HG02840 (cell line): ENCODE results near the gene NPR2.

Source experiments
- ATAC-seq: cut with Tn5 transposase; IDR thresholded peaks from one replicate; pipeline ENCODE4 v1.9.1; 2021; ENCODE audit warnings: mild to moderate bottlenecking, moderate library complexity, moderate number of reproducible peaks; ENCODE audit not compliant: unreplicated experiment, low FRiP score

NPR2 gene

GRCh38 chr9:35828716-35829083, 37.3 kb downstream of the NPR2 start, which contains the start of gene FAM221B:
TSS of gene FAM221B (minus strand) at chr9:35828732. CDS start at chr9:35826161, 2,571 bp downstream.
- no peak for ATAC-seq

GRCh38 chr9:35829084-35829763, 37.8 kb downstream of the NPR2 start, which contains the start of gene TMEM8B:
TSS of gene TMEM8B (plus strand) at chr9:35829228. CDS start at chr9:35829448, 220 bp downstream.
- peak; percentile 72 for ATAC-seq

GRCh38 chr9:35829764-35830096, 38.3 kb downstream of the NPR2 start:
- no peak for ATAC-seq

- ATAC-seq = no peak
Measured at GRCh38 chr9:35831040-35831439, 39.6 kb downstream of the NPR2 start.

GRCh38 chr9:35832814-35833213, 41.4 kb downstream of the NPR2 start:
- no peak for ATAC-seq

- ATAC-seq = no peak
Measured at GRCh38 chr9:35834260-35835215, 43.1 kb downstream of the NPR2 start.

GRCh38 chr9:35835216-35835632, 43.8 kb downstream of the NPR2 start:
- ATAC-seq = no peak

- ATAC-seq = no peak
Measured at GRCh38 chr9:35835766-35836165, 44.4 kb downstream of the NPR2 start.

- ATAC-seq = no peak
Measured at GRCh38 chr9:35836595-35836994, 45.2 kb downstream of the NPR2 start.

GRCh38 chr9:35839926-35840325, 48.5 kb downstream of the NPR2 start:
- ATAC-seq = no peak

GRCh38 chr9:35840881-35841644, 49.7 kb downstream of the NPR2 start:
- ATAC-seq = no peak

- ATAC-seq = no peak
Measured at GRCh38 chr9:35841645-35841900, 50.2 kb downstream of the NPR2 start.

GRCh38 chr9:35842020-35842745, 50.8 kb downstream of the NPR2 start:
- no peak for ATAC-seq

GRCh38 chr9:35842795-35843194, 51.4 kb downstream of the NPR2 start:
- peak; percentile 75 for ATAC-seq

- no peak for ATAC-seq
Measured at GRCh38 chr9:35844628-35845270, 53.4 kb downstream of the NPR2 start.

- ATAC-seq = no peak
Measured at GRCh38 chr9:35845824-35846771, 54.7 kb downstream of the NPR2 start.

GRCh38 chr9:35847792-35848572, 56.6 kb downstream of the NPR2 start:
- peak; percentile 93 for ATAC-seq

- ATAC-seq = no peak
Measured at GRCh38 chr9:35852267-35852815, 61.0 kb downstream of the NPR2 start.
